Naive thymus-derived CD4-positive, alpha-beta T cell (primary cell): ENCODE data around the gene SERPINF2. TPM values are rescaled to one million over a fixed set of nuclear protein-coding genes. Genes with fewer than 3 reads are reported as not detected.
A peak's percentile ranks its signal among the peaks of the same experiment; 100 is the strongest.

Experiments
- ATAC-seq: fragments of 150-1000 bp; cut with Tn5 transposase; 2 replicates; pipeline ENCODE4 v1.10.0; 2021; ENCODE audit warnings: mild to moderate bottlenecking, moderate library complexity
- CTCF ChIA-PET: fragments of 350-600 bp; sonication (Branson Sonifier 250); formaldehyde crosslinking; loops from one replicate; lab custom pipeline; 2021; ENCODE audit warnings: antibody characterized with exemption; lab: Charles Lee
- POLR2A ChIA-PET: fragments of 350-600 bp; sonication (Branson Sonifier 250); formaldehyde crosslinking; loops from one replicate; lab custom pipeline; 2021; ENCODE audit warnings: antibody characterized with exemption, inconsistent platforms; lab: Charles Lee
- DNase-seq, 9 donors: peaks; one replicate each; pipeline versions ENCODE4 v3.0.0 to v3.0.0-alpha.2; 2020 to 2022; ENCODE audit warnings: mixed read lengths in 1 of 9
- H3K27ac ChIP-seq: one replicate; pipeline ENCODE4 v1.7.0; 2013; ENCODE audit warnings: mild to moderate bottlenecking, low read depth, low read length, moderate library complexity
- H3K27me3 ChIP-seq, 2 donors: one replicate each; pipeline ENCODE4 v1.7.0; 2013; ENCODE audit warnings: low read length in 2 of 2, mild to moderate bottlenecking in 2 of 2, moderate library complexity in 2 of 2; ENCODE audit not compliant: control insufficient read depth in 2 of 2, insufficient read depth in 2 of 2
- H3K36me3 ChIP-seq, 3 experiments: 1 replicate in 2 of 3; 2 replicates in 1 of 3; pipeline ENCODE4 v1.7.0; 2013; ENCODE audit warnings: low read length in 3 of 3, mild to moderate bottlenecking in 3 of 3, moderate library complexity in 1 of 3; ENCODE audit not compliant: insufficient read depth in 3 of 3, control insufficient read depth in 2 of 3
- H3K4me1 ChIP-seq, 2 donors: one replicate each; pipeline ENCODE4 v1.7.0; 2013; ENCODE audit warnings: low read length in 2 of 2, mild to moderate bottlenecking in 2 of 2, moderate library complexity in 1 of 2; ENCODE audit not compliant: control insufficient read depth in 2 of 2, insufficient read depth in 2 of 2
- H3K4me3 ChIP-seq: 2 replicates; pipeline ENCODE4 v1.7.0; 2013; ENCODE audit warnings: mild to moderate bottlenecking, low read length
- H3K9me3 ChIP-seq, 3 experiments: 1 replicate in 2 of 3; 2 replicates in 1 of 3; pipeline ENCODE4 v1.7.0; 2013; ENCODE audit warnings: low read length in 3 of 3; ENCODE audit not compliant: control insufficient read depth in 2 of 3
- H3K27ac Mint-ChIP-seq, 9 donors: one replicate each; pipeline ENCODE4 v1.8.0; 2020 to 2022; ENCODE audit warnings: mixed read lengths in 9 of 9, mild to moderate bottlenecking in 8 of 9, moderate library complexity in 5 of 9, inconsistent platforms in 2 of 9
- H3K27me3 Mint-ChIP-seq, 5 donors: one replicate each; pipeline ENCODE4 v1.8.0; 2021 to 2022; ENCODE audit warnings: mixed read lengths in 5 of 5, mild to moderate bottlenecking in 1 of 5
- H3K36me3 Mint-ChIP-seq, 5 donors: one replicate each; pipeline ENCODE4 v1.8.0; 2020 to 2022; ENCODE audit warnings: mixed read lengths in 5 of 5, mild to moderate bottlenecking in 3 of 5, inconsistent platforms in 1 of 5
- H3K4me1 Mint-ChIP-seq, 7 donors: one replicate each; pipeline ENCODE4 v1.8.0; 2020 to 2022; ENCODE audit warnings: mixed read lengths in 7 of 7, mild to moderate bottlenecking in 3 of 7, inconsistent platforms in 1 of 7
- H3K4me3 Mint-ChIP-seq, 10 donors: one replicate each; pipeline ENCODE4 v1.8.0; 2020 to 2022; ENCODE audit warnings: mild to moderate bottlenecking in 10 of 10, mixed read lengths in 10 of 10, moderate library complexity in 6 of 10, inconsistent platforms in 2 of 10
- H3K9me3 Mint-ChIP-seq, 11 donors: one replicate each; pipeline ENCODE4 v1.8.0; 2020 to 2022; ENCODE audit warnings: mixed read lengths in 11 of 11, mild to moderate bottlenecking in 4 of 11, inconsistent platforms in 1 of 11, moderate library complexity in 1 of 11
- intact Hi-C, 2 donors: fragments of 100-400 bp; cut with micrococcal nuclease; formaldehyde crosslinking; loops; one replicate each; pipeline ENCODE4 v1.15.1; 2023
- polyA plus RNA-seq, 2 donors: library from polyadenylated mRNA; unstranded; fragments of 300-500 nt; fragmentation: Illumina TruSeq; gene quantifications; one replicate each; pipeline ENCODE4 v1.2.3, GENCODE V29; 2021
- total RNA-seq, 6 experiments: library from RNA in 5 of 6; stranded (reverse) in 5 of 6; gene quantifications; 1 replicate in 5 of 6; 2 replicates in 1 of 6; pipeline ENCODE4 v1.2.3 and lab custom pipeline; 2021 to 2026

Gene SERPINF2
- total and polyA plus RNA-seq, 7 experiments from 2014 or later = 0.27 to 1.4 (median 0.65) TPM; not detected in 2

DNA sequence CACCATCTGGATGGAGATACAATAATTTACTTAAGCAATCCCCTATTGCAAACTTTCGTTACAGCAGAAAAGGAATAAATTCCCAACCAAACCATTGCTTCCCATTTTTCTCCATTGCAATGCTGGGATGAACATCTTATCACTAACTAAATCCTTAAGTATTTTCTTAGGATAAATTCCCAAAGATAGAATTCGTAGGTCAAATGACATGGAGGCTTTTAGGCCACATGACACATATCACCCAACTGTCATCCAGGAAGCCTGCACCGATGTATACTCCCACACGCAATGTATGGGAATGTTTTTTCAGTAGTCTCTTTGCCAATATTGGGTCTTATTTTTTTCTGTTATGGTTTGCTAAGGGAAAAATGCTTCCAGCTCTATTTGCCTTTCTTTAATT is 30.9 kb upstream of the SERPINF2 start:
- no peak for DNase-seq
- Histone ChIP-seq H3K27ac (no peak overlapping the region), H3K36me3 (no peaks in the 10 kb centered on the region), H3K9me3 (no peaks in the 10 kb centered on the region), H3K27me3 (peaks cover 0 to 7% of the 10 kb centered on the region in 2 donors), H3K4me1 (peaks cover 14 to 20% of the 10 kb centered on the region in 2 donors), H3K4me3 (no peak overlapping the region)
- ChIA-PET POLR2A (interaction anchor here (0.5 to 1.1 kb wide), 4 partner anchors 12 to 103 kb away, joined by 3 to 4 read pairs (median 4); partner anchors contain the start of gene WDR81), CTCF (interaction anchor here (0.8 to 1.3 kb wide), 2 partner anchors 9 to 28 kb away, joined by 3 read pairs; no protein-coding TSS in a partner anchor)
- Mint-ChIP-seq H3K36me3 (peaks cover 0 to 13% (median 0%) of the 10 kb centered on the region in 5 donors), H3K4me1 (peaks cover 10 to 29% (median 22%) of the 10 kb centered on the region in 7 donors), H3K27me3 (peaks cover 4 to 33% (median 18%) of the 10 kb centered on the region in 5 donors), H3K4me3 (peak overlapping the region in 7 of 10 donors; percentile 28 to 85 (median 74)), H3K27ac (peak overlapping the region in 1 of 9 donors; percentile 42), H3K9me3 (no peaks in the 10 kb centered on the region)
- intact Hi-C loops = no loop called here
- no peak for ATAC-seq

DNA sequence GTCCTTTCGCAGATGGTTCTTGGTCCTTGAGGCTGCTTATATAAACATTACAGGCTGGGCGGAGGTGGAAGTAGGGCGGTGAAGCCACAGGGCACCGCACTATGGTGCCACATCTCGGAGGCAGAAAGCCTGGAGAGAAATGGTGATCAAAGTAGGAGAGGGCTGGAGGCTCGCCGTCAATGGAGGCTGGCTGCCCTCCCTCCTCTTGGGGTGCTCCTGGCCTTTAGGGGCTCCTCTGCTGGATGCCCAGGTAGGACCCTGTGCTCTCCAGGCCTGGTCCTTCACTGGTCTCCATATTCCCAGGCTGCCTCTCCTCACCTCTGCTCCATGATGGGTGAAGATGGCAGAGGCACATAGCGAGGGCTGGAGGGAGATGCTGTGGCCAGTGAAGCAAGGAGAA is 30.4 kb upstream of the SERPINF2 start:
- Histone ChIP-seq H3K36me3 (no peaks in the 10 kb centered on the region), H3K27me3 (peaks cover 0 to 7% of the 10 kb centered on the region in 2 donors), H3K4me3 (no peak overlapping the region), H3K4me1 (peaks cover 15 to 22% of the 10 kb centered on the region in 2 donors), H3K9me3 (no peaks in the 10 kb centered on the region), H3K27ac (no peak overlapping the region)
- Mint-ChIP-seq H3K36me3 (peaks cover 0 to 13% (median 0%) of the 10 kb centered on the region in 5 donors), H3K27ac (peak overlapping the region in 1 of 9 donors; percentile 42), H3K4me1 (peaks cover 14 to 33% (median 26%) of the 10 kb centered on the region in 7 donors), H3K4me3 (peak overlapping the region in 3 of 10 donors; percentile 17 to 75 (median 35)), H3K27me3 (peaks cover 4 to 30% (median 14%) of the 10 kb centered on the region in 5 donors), H3K9me3 (no peaks in the 10 kb centered on the region)
- intact Hi-C loops = no loop called here
- DNase-seq (no peak), ATAC-seq (no peak)
- ChIA-PET CTCF (interaction anchor here (0.6 to 1.3 kb wide), 2 partner anchors 29 to 111 kb away, joined by 3 to 4 read pairs; no protein-coding TSS in a partner anchor), POLR2A (interaction anchor here (0.5 to 0.6 kb wide), 3 partner anchors 24 to 117 kb away, joined by 3 to 4 read pairs (median 3); partner anchors contain the start of gene SMYD4)

DNA sequence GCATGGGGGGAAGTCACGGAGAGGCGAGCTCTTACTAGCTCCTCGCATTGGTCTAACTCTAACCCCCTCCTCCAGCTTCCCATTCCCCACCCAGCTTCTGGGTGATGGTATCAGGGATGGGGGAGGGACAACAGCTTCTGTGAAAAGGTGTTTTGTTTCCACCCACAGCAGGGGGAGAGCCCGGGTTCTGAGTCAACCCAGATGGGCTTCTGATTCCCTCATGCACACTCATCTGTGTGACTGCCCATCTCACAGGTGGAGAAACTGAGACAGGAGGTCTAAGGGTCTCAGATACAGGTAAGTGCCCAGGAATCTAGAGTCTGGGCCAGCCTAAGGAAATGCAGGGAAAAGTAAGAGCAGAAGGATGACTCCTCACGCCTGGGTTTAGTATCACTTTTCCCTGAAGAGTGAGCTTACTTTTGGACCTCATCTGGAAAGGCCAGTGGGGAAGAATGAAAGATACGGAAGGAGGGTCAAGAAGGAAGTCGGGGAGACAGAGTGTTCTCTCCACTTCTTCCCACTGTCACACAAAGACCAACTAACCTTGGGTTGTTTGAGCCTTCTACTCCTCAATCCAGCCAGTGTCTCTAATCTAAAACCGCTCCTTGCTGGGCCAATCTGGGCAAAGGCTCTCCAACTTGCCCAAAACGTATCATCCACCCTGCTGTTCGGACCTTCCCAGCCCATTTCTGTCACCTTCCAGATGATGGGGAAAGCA is 29.4 kb upstream of the SERPINF2 start:
- Mint-ChIP-seq H3K27me3 (peaks cover 0 to 23% (median 6%) of the 10 kb centered on the region in 5 donors), H3K4me1 (peaks cover 20 to 40% (median 31%) of the 10 kb centered on the region in 7 donors), H3K4me3 (peak overlapping the region in 2 of 10 donors; percentile 5 to 97), H3K27ac (no peak overlapping the region), H3K36me3 (peaks cover 0 to 13% (median 0%) of the 10 kb centered on the region in 5 donors), H3K9me3 (no peaks in the 10 kb centered on the region)
- ChIA-PET POLR2A (interaction anchor here (0.6 to 1.2 kb wide), 3 partner anchors 32 to 120 kb away, joined by 3 read pairs; partner anchors contain the start of gene SMYD4), CTCF (interaction anchor here (0.6 to 1.3 kb wide), 2 partner anchors 30 to 83 kb away, joined by 3 read pairs; no protein-coding TSS in a partner anchor)
- Histone ChIP-seq H3K36me3 (no peaks in the 10 kb centered on the region), H3K4me1 (peaks cover 20 to 30% of the 10 kb centered on the region in 2 donors), H3K27me3 (peaks cover 0 to 7% of the 10 kb centered on the region in 2 donors), H3K27ac (no peak overlapping the region), H3K9me3 (no peaks in the 10 kb centered on the region), H3K4me3 (no peak overlapping the region)
- DNase-seq (no peak), ATAC-seq (no peak)
- intact Hi-C loops = no loop called here

DNA sequence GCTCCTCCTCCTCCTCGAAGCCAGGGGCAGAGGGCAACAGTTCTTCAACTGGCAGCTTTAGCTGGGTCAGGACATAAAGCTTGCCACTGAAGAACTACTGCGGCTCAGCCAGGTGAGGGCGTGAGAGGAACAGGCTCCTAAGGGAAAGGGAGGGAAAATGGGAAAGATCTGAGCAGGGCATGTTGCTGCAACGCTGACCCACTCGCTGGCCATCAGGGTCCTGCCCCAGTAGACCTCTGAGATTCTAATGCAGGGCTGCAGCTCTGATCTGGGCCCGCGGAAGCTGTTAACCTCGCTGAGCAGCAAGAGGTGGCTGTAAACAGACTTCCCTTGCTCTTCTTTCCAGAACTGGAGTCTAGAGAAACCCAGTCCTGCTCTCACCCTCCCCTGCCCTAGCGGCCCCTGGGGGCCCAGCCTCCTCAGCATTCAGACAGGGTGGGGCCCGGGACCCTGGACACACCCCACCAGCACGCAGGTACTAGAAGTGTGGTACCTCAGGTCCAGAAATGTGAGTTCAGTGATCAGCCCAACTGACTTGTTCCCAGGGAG is 28.7 kb upstream of the SERPINF2 start:
- ATAC-seq = no peak
- DNase-seq = no peak
- H3K4me3 ChIP-seq = no peak overlapping the region
- H3K9me3 Mint-ChIP-seq = no peaks in the 10 kb centered on the region
- H3K4me3 Mint-ChIP-seq = peak overlapping the region in 7 of 10 donors; percentile 49 to 97 (median 63)
- H3K4me1 ChIP-seq = peaks cover 20 to 30% of the 10 kb centered on the region in 2 donors
- CTCF ChIA-PET = no interaction called here
- peaks cover 0 to 13% (median 0%) of the 10 kb centered on the region in 5 donors for H3K36me3 Mint-ChIP-seq
- H3K36me3 ChIP-seq = no peaks in the 10 kb centered on the region
- H3K27ac Mint-ChIP-seq = peak overlapping the region in 3 of 9 donors; percentile 38 to 72 (median 65)
- POLR2A ChIA-PET = interaction anchor here (1.2 kb wide), 1 partner anchor 120 kb away, joined by 3 read pairs; no protein-coding TSS in a partner anchor
- H3K4me1 Mint-ChIP-seq = peaks cover 20 to 45% (median 31%) of the 10 kb centered on the region in 7 donors
- intact Hi-C loops = no loop called here
- H3K27me3 Mint-ChIP-seq = peaks cover 0 to 20% (median 6%) of the 10 kb centered on the region in 5 donors
- peaks cover 0 to 7% of the 10 kb centered on the region in 2 donors for H3K27me3 ChIP-seq
- no peak overlapping the region for H3K27ac ChIP-seq
- H3K9me3 ChIP-seq = no peaks in the 10 kb centered on the region

DNA sequence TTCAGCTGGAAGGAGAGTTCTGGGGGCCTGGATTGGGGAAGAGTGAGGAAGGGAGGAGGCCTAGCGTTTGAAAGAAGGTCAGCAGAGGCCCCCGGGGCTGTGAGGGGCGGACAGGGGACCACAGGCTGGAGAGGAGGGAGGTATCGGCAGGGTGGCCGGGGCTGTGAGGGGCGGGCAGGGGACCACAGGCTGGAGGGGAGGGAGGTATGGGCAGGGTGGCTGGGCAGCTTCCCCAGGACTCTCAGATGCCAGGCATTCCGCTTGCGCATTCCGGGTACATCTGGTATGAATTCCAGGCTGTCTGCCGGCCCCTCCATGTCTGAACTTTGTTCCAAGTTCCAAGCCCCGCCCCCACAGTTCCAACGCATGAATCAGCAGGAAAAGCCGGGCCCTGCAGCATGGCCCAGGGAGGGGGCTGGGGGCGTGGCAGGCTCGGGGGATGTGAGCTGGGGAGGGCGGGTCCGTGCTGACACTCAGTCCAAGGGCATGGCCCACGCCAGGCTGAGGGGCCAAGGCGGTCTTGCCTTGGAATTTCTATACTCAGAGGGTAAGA is 28.2 kb upstream of the SERPINF2 start:
- Histone ChIP-seq H3K27ac (no peak overlapping the region), H3K27me3 (peaks cover 0 to 7% of the 10 kb centered on the region in 2 donors), H3K4me1 (peaks cover 20 to 30% of the 10 kb centered on the region in 2 donors), H3K9me3 (no peaks in the 10 kb centered on the region), H3K4me3 (no peak overlapping the region), H3K36me3 (no peaks in the 10 kb centered on the region)
- intact Hi-C loops = no loop called here
- POLR2A ChIA-PET = interaction anchor here (0.5 to 3.1 kb wide), 2 partner anchors 30 to 267 kb away, joined by 3 to 32 read pairs; partner anchors contain the start of gene PRPF8
- Mint-ChIP-seq H3K36me3 (peaks cover 0 to 13% (median 0%) of the 10 kb centered on the region in 5 donors), H3K27me3 (peaks cover 0 to 16% (median 6%) of the 10 kb centered on the region in 5 donors), H3K27ac (peak overlapping the region in 4 of 9 donors; percentile 36 to 72 (median 52)), H3K4me3 (peak overlapping the region in 8 of 10 donors; percentile 29 to 97 (median 64)), H3K4me1 (peaks cover 20 to 45% (median 27%) of the 10 kb centered on the region in 7 donors), H3K9me3 (no peaks in the 10 kb centered on the region)
- CTCF ChIA-PET = interaction anchor here (0.6 to 0.7 kb wide), 2 partner anchors 146 to 565 kb away, joined by 3 read pairs; no protein-coding TSS in a partner anchor
- peak in 2 of 9 donors; percentile 33 to 48 for DNase-seq
- ATAC-seq = no peak
